Smooth muscle cell (in vitro differentiated cells): ENCODE data around the gene ZCCHC7. TPM values are rescaled to one million over a fixed set of nuclear protein-coding genes. Genes with fewer than 3 reads are reported as not detected.

Experiments
- DNase-seq: peaks from one replicate; lab custom pipeline; 2025; ENCODE audit not compliant: unreplicated experiment; lab: John Stamatoyannopoulos, UW
- H2AFZ ChIP-seq: fragments of 200-600 bp; sonication (generic); 2 replicates; pipeline ENCODE4 v1.6.0; 2016; ENCODE audit warnings: antibody characterized with exemption, low read depth, mild to moderate bottlenecking
- H3F3A ChIP-seq: fragments of 200-600 bp; sonication (generic); 2 replicates; pipeline ENCODE4 v1.6.0; 2017; ENCODE audit warnings: antibody characterized with exemption, low read depth
- H3K27ac ChIP-seq: fragments of 200-600 bp; sonication (generic); 2 replicates; pipeline ENCODE4 v1.5.1; 2016; ENCODE audit warnings: low read depth, mild to moderate bottlenecking
- H3K27me3 ChIP-seq: fragments of 200-600 bp; sonication (generic); 2 replicates; pipeline ENCODE4 v1.6.1; 2016; ENCODE audit warnings: low read depth, mild to moderate bottlenecking
- H3K36me3 ChIP-seq: fragments of 200-600 bp; sonication (generic); 2 replicates; pipeline ENCODE4 v1.5.1; 2016; ENCODE audit warnings: low read depth
- H3K4me1 ChIP-seq: fragments of 200-600 bp; sonication (generic); 2 replicates; pipeline ENCODE4 v1.5.1; 2016; ENCODE audit warnings: low read depth
- H3K4me2 ChIP-seq: fragments of 200-600 bp; sonication (generic); 2 replicates; pipeline ENCODE4 v1.6.0; 2016; ENCODE audit warnings: mild to moderate bottlenecking
- H3K4me3 ChIP-seq: fragments of 200-600 bp; sonication (generic); 2 replicates; pipeline ENCODE4 v1.5.1; 2016; ENCODE audit warnings: mild to moderate bottlenecking
- H3K79me2 ChIP-seq: fragments of 200-600 bp; sonication (generic); 2 replicates; pipeline ENCODE4 v1.6.0; 2016; ENCODE audit warnings: low read depth, mild to moderate bottlenecking
- H3K9ac ChIP-seq: fragments of 200-600 bp; sonication (generic); 2 replicates; pipeline ENCODE4 v1.6.0; 2016; ENCODE audit warnings: low read depth
- H3K9me3 ChIP-seq: fragments of 200-600 bp; sonication (generic); replicated peaks from 2 replicates; pipeline ENCODE4 v1.5.1; 2016; ENCODE audit warnings: low read depth
- H4K20me1 ChIP-seq: fragments of 200-600 bp; sonication (generic); 2 replicates; pipeline ENCODE4 v1.6.0; 2016; ENCODE audit warnings: low read depth
- CTCF ChIP-seq: fragments of 200-600 bp; sonication (generic); IDR thresholded peaks from 2 replicates; pipeline ENCODE4 v1.5.1; 2017; ENCODE audit warnings: borderline replicate concordance, mild to moderate bottlenecking, antibody characterized with exemption; ENCODE audit not compliant: insufficient read depth, poor library complexity, severe bottlenecking
- WGBS: methylation state at CpG from one replicate; pipeline ENCODE4 v1.1.7; 2016; ENCODE audit warnings: low lambda C conversion rate; 5-methylcytosine and 5-hydroxymethylcytosine counted together
- polyA plus RNA-seq: library from polyadenylated mRNA; unstranded; fragments of >200 nt; fragmentation: Nextera tagmentation; extraction: Ambion mirVana; gene quantifications from 2 replicates; pipeline ENCODE4 v1.2.1, GENCODE V29; 2016
- total RNA-seq: library from RNA; depleted of rRNA; stranded (reverse); fragments of >200 nt; gene quantifications from 2 replicates; pipeline ENCODE4 v1.2.3, GENCODE V29; 2014

ZCCHC7 gene
- total and polyA plus RNA-seq, 2 experiments from 2014 or later = 19.0 to 24.7 TPM

DNA sequence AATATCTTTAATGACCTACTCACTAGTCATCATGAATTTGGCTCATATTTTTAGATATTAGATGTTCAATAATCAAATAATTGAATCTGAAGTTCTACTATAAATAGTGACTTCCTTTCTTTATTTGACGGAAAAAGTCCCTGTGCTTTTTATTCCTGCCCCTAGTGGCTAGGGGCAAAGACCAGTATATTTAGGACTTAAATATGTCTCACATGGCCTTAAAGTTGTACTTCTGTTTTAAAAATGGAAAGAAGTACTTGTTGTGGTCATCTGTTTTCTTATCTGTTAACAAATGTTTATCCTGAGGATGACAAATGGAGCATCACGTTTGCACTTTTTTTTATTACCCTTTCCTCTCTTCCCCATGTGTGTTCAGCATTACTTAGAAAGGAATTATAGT lies 212.9 kb downstream of the ZCCHC7 start:
- Histone ChIP-seq H3K9me3 (no peaks in the 10 kb centered on the region), H3K4me1 (no peaks in the 10 kb centered on the region), H3K4me2 (no peak overlapping the region), H2AFZ (no peak overlapping the region), H4K20me1 (peaks cover 42% of the 10 kb centered on the region), H3K4me3 (no peak overlapping the region), H3K27me3 (no peaks in the 10 kb centered on the region), H3K9ac (no peak overlapping the region), H3K79me2 (no peaks in the 10 kb centered on the region), H3K36me3 (no peaks in the 10 kb centered on the region), H3K27ac (no peak overlapping the region), H3F3A (no peaks in the 10 kb centered on the region)
- DNase-seq = no peak
- WGBS = 61% methylated on average over 2 of the region's 2 CpGs
- no peak for TF ChIP-seq CTCF

GRCh38 chr9:37335238-37335637 lies 214.9 kb downstream of the ZCCHC7 start:
- DNase-seq = no peak
- Histone ChIP-seq H3K79me2 (no peaks in the 10 kb centered on the region), H3K36me3 (no peaks in the 10 kb centered on the region), H3F3A (no peaks in the 10 kb centered on the region), H3K4me3 (no peak overlapping the region), H3K27ac (no peak overlapping the region), H3K27me3 (no peaks in the 10 kb centered on the region), H3K9me3 (no peaks in the 10 kb centered on the region), H2AFZ (no peak overlapping the region), H3K4me1 (no peaks in the 10 kb centered on the region), H3K9ac (no peak overlapping the region), H3K4me2 (no peak overlapping the region), H4K20me1 (peaks cover 52% of the 10 kb centered on the region)
- TF ChIP-seq CTCF = no peak
- WGBS = 97% methylated on average over 3 of the region's 3 CpGs

GRCh38 chr9:37336150-37336549 lies 215.8 kb downstream of the ZCCHC7 start:
- no peaks in the 10 kb centered on the region for H3K27me3 ChIP-seq
- H4K20me1 ChIP-seq = peaks cover 52% of the 10 kb centered on the region
- 93% methylated on average over 3 of the region's 3 CpGs for WGBS
- no peak overlapping the region for H2AFZ ChIP-seq
- H3F3A ChIP-seq = no peaks in the 10 kb centered on the region
- no peak overlapping the region for H3K4me3 ChIP-seq
- no peak overlapping the region for H3K4me2 ChIP-seq
- TF ChIP-seq CTCF = no peak
- H3K9ac ChIP-seq = no peak overlapping the region
- H3K4me1 ChIP-seq = no peaks in the 10 kb centered on the region
- no peaks in the 10 kb centered on the region for H3K9me3 ChIP-seq
- H3K79me2 ChIP-seq = no peaks in the 10 kb centered on the region
- no peak overlapping the region for H3K27ac ChIP-seq
- H3K36me3 ChIP-seq = no peaks in the 10 kb centered on the region
- no peak for DNase-seq

- H3K9me3 ChIP-seq = no peaks in the 10 kb centered on the region
- H3F3A ChIP-seq = no peaks in the 10 kb centered on the region
Measured at GRCh38 chr9:37337301-37337890, 217.0 kb downstream of the ZCCHC7 start.

More at GRCh38 chr9:37337301-37337890, 217.0 kb downstream of the ZCCHC7 start:
- H2AFZ ChIP-seq = no peak overlapping the region
- no peak overlapping the region for H3K27ac ChIP-seq
- H3K9ac ChIP-seq = no peak overlapping the region
- 85% methylated on average over 7 of the region's 7 CpGs for WGBS
- no peaks in the 10 kb centered on the region for H3K27me3 ChIP-seq
- DNase-seq = no peak
- H4K20me1 ChIP-seq = peaks cover 51% of the 10 kb centered on the region
- H3K4me2 ChIP-seq = no peak overlapping the region
- no peaks in the 10 kb centered on the region for H3K36me3 ChIP-seq
- H3K79me2 ChIP-seq = no peaks in the 10 kb centered on the region
- H3K4me3 ChIP-seq = no peak overlapping the region
- no peaks in the 10 kb centered on the region for H3K4me1 ChIP-seq
- no peak for TF ChIP-seq CTCF
